ENCODE results near the gene STK39.

GRCh38 chr2:168075446-168075845, 171.9 kb downstream of the STK39 start:
- TF ChIP-seq, protein P1, sequence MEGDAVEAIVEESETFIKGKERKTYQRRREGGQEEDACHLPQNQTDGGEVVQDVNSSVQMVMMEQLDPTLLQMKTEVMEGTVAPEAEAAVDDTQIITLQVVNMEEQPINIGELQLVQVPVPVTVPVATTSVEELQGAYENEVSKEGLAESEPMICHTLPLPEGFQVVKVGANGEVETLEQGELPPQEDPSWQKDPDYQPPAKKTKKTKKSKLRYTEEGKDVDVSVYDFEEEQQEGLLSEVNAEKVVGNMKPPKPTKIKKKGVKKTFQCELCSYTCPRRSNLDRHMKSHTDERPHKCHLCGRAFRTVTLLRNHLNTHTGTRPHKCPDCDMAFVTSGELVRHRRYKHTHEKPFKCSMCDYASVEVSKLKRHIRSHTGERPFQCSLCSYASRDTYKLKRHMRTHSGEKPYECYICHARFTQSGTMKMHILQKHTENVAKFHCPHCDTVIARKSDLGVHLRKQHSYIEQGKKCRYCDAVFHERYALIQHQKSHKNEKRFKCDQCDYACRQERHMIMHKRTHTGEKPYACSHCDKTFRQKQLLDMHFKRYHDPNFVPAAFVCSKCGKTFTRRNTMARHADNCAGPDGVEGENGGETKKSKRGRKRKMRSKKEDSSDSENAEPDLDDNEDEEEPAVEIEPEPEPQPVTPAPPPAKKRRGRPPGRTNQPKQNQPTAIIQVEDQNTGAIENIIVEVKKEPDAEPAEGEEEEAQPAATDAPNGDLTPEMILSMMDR (IDR thresholded peaks at IDR 0.05): no peak
- no peak for TF ChIP-seq POLR2A (IDR thresholded peaks at IDR 0.05)

Measured in heart left ventricle (tissue), 13 donors.